HG03520 (cell line): ENCODE results near the gene NCF2.

Experiments used
- ATAC-seq: cut with Tn5 transposase; IDR thresholded peaks from one replicate; pipeline ENCODE4 v1.9.1; 2021; ENCODE audit warnings: mild to moderate bottlenecking, moderate library complexity; ENCODE audit not compliant: unreplicated experiment

The NCF2 gene

DNA sequence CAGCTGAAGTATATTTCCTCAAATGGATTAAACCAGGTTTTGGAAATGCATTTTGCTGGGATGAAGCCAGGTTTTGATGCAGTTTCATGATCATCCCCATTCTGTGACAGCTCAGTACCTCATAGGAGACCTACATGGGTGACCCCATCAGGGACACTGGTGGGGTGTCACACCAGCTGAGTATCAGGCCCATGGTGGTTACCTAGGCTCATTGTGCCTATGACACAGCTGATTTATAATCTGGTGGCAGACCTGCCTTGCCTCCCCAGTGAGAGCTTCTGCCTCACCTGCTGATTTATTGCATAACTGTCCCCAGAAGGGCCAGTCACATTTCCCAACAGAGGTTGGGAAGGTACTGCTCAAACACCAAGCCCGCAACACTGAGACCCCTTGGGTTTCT lies 3.8 kb downstream of the NCF2 start:
- ATAC-seq, result no peak

- ATAC-seq, result no peak
Observed at GRCh38 chr1:183585038-183585437, 5.2 kb downstream of the NCF2 start.

DNA sequence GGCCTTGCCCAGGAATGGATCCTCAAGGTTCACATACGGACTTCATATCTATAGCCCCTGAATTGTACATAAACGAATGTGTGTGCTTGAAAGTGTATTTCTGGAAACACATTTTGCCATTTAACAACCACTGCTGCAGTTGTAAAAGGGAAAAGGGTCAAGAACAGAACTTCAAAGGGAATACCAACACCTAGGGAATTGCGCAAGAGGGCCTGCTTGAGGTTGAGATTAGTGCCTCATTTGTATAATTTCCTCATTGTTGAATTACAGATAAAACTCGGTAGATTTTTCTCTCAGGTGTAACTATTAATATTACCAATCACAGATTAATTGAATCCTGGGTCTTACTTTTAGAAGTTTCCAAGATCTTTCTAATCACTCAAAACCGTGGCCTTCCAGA lies 6.1 kb downstream of the NCF2 start:
- no peak for ATAC-seq

- no peak for ATAC-seq
Observed at GRCh38 chr1:183583466-183583865, 6.8 kb downstream of the NCF2 start.

DNA sequence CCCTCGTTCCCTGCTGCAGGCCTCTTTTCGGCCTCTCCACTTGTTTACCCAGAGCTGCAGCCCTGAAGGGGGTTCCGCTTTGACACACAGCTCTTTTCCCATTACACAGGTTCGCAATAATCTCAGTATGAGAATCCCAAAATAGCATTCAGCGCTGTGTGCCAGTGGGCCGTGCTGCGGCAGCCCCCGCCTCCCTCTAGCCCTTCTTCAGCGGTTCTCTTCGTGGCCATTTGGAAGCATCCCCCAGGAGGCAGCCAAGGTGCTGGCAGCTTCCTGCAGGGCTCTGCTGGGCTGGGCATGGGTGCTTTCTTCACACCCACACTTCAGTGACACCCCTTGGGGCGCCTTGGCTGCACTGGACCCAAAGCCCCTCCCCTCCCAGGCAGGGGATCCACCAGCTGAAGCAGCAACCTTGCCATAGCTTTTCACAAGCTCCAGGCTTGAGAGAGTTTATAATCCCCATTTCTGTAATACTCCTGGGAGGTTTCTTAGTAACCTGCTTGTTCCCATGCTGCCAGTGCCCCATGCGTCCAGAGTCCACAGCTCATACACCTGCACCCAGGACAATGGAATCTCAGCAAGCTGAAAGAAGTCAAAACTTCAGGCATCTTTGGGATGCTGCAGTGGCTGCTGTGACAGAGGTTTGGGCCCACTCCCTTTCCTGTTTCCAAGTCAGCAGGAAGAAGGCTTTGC lies 8.1 kb downstream of the NCF2 start:
- ATAC-seq, result no peak

DNA sequence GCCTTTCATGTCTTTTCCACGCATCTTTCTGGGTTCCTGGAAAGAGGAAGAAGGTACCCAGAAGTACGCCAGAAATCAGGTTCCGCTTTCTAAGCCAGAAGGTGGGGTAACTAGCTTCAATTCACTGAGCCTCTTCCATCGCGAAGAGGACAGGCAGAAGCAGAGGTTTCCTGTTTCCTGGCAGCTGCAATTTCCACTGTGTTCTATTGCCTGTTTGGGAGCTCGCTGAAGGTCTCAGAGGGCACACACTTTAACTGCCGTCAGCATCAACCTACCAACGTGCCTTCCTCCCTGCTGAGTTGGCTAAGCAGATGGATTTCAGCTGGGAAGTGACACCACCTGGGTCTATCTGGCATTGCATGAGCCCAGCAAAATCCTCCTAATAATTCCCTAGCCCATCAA lies 10.0 kb downstream of the NCF2 start:
- ATAC-seq, result no peak

GRCh38 chr1:183578856-183579255 lies 11.4 kb downstream of the NCF2 start:
- ATAC-seq, result no peak

DNA sequence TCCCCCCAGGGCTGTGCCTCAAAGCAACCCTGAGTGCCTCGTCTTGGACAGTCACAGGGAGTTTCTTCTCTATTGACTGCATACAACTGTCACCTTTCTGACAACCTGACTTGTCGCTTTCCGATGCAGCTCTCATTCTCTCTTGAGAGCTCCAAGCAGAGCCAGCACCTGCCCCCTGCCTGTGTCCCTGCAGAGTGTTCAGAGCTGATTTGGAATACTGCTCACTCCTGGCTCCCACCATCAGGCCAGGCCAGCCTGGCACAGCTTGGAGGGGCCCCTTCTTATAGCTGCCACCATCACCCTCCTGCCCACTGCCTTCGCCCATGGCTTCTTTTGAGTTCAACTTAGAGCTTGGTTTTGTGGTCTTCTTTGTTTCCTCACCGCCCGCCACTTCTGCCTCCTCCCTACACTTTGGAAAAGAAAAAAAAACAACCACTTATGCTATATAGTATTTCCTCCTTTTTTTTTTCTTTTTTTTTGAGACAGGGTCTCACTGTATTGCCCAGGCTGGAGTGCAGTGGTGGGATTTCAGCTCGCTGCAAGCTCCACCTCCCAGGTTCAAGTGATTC lies 12.3 kb downstream of the NCF2 start:
- no peak for ATAC-seq

DNA sequence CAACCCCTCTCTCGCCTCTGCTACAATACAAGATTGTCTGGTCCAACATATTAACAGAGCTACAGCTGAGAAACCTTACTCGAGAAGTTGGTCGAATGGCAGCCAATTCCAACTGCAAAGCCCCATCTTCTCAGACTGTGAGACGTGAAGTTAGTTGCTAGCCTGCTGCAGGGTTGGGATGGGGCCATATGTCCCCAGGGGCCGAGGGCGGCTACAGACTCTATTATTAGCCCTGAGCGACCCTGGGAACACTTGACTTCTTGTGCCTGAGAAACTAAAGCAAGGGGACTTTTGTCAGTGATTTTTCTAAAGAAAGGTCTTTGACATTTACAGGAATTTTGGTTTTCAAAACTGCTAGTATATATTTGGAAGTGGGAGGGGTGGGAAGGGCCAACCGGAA lies 13.7 kb downstream of the NCF2 start:
- no peak for ATAC-seq

DNA sequence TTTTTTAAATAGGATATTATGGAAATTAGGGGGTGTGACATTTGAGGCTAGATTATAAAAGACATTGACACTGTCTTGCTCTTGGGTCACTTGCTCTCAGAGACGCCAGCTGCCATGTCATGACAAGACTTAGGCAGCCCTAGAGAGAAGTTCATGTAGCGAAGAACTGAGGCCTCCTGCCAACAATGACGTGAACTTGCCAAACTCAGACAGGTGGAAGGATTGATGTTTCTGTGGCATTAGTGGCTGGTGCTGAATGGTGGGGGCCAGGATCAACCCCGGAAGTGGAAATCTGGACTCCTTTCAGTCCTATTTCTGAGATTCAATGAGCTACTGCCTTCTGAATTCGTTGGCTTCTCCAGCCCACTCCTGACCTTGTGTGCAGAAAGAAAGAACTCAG lies 14.7 kb downstream of the NCF2 start:
- ATAC-seq, result no peak

- no peak for ATAC-seq
Observed at GRCh38 chr1:183572721-183573120, 17.5 kb downstream of the NCF2 start.

DNA sequence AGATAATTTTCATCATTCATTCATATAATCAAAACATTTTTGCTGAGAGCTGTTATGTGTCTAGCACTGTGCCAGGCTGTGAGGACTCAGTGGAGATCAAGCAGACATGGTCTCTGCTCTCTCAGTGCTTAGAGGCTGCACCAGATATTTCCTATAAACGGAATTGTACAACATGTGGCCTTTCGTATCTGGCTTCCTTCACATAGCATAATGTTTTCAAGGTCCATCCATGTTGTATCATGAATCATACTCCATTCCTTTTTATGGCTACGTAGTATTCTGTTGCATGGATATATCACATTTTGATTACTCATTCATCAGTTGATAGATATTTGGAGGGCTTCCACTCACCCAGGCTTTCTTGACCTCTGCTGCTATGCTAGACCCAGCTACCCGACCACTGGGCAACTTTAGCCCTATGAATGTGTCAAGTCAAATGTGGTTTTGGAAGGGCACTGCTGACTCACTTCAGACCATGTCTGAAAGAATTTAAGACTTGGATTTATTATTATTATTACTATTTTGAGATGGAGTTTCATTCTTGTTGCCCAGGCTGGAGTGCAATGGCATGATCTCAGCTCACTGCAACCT lies 18.5 kb downstream of the NCF2 start:
- ATAC-seq, result no peak

- ATAC-seq, result no peak
Observed at GRCh38 chr1:183570451-183570850, 19.8 kb downstream of the NCF2 start.

DNA sequence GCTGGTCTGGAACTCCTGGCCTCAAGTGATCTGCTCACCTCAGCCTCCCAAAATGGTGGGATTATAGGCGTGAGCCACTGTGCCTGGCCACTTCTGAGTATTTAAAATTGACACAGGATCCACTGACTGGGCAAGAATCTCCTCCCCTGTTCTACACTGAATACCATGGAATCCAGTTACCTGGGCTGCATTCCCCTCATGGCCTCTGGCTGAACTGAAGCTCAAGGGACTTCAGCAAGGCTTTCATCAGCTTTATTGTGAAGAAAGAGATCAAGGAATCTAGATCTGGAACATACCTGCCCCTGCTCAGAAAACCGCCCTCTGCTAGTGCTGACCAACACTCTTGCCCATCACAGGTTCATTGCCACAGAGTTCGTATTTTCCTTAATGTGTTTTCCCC lies 20.5 kb downstream of the NCF2 start:
- no peak for ATAC-seq

DNA sequence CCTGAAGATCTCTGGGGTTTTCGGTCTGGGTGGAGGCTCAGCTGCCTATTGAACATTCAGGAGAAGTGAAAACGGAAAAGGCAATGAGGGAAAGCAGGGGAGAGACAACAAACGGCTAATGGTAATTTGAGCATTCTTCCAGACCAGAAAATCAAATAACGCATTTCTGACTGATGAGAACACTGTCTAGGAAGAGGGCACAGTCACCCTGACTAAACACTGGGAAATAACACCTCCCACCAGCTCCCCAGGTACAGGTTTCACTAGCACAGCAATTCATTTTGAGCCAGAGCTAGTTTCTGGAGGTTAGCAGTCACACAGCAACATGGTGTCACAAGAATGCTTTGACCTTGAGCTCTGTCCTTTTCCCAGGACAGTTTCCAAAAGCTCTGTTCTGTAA lies 21.1 kb downstream of the NCF2 start:
- no peak for ATAC-seq

- no peak for ATAC-seq
Observed at GRCh38 chr1:183568176-183569021, 21.9 kb downstream of the NCF2 start.

- ATAC-seq, result no peak
Observed at GRCh38 chr1:183567584-183567983, 22.7 kb downstream of the NCF2 start.

- ATAC-seq, result no peak
Observed at GRCh38 chr1:183566026-183566425, 24.2 kb downstream of the NCF2 start.

DNA sequence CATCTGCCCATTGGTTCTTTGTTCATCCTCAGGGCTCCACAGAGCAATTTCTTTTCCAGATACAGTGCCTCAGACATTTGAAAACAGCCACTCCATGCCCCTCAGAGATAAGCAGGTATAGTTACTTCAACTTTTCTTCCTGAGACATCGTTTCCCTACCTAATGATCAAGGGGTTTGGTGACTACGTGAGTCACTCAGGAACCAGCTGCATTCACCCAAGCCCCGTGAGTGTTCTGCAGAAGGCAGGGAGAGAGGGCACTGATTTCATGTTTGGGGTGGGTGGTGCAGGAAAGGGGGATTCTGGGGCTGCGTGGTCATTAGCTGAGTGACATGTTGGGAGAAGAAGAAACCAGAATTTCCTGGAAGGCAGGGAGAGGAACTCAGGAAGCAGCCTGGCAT lies 25.0 kb downstream of the NCF2 start:
- ATAC-seq, result no peak

DNA sequence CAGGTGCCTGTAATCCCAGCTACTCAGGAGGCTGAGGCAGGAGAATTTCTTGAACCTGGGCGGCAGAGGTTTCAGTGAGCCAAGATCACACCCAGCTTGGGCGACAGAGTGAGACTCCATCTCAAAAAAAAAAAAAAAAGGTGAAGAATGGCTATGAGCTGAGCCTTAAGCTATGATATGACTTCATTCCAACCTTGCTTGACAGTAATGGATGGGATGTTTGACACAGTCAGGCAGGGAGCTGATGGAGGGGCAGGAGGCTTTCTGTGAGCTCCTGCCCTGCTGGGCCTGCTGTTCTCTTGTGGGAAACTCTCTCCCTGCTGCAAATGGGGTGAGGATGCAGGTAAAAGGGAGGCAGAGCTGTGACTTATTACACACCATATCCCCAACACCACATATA lies 27.6 kb downstream of the NCF2 start:
- ATAC-seq, result no peak

GRCh38 chr1:183559061-183559460 lies 31.2 kb downstream of the NCF2 start:
- no peak for ATAC-seq

DNA sequence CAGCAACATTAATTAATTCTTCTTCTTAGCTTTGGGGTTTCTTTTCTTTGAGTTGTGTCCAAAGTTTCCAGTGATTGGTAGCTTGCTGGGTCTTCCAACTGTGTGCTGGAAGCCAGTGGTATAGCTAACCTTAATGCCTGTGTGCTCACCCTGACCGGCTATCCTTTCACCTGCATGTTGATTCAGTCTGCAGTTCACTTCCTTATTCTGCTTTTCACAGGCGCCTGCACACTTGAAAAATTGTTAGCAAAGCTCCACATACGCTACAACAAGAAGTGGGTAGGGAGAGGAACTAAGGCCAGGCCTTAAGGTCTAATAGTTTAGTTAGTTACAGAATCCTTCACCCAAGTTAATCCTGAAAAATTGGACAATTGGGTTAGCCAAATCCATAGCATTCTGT lies 35.7 kb downstream of the NCF2 start:
- no peak for ATAC-seq
